ENCODE data around the gene ANKZF1. TPM values are rescaled to one million over a fixed set of nuclear protein-coding genes. Genes with fewer than 3 reads are reported as not detected.

Gene ANKZF1
- total and polyA plus RNA-seq, 2 experiments from 2014 or later: 27.8 to 31.5 TPM

GRCh38 chr2:219278655-219279150 lies 49.1 kb downstream of the ANKZF1 start:
- H3K27ac ChIP-seq: peak overlapping the region; percentile 97
- peak overlapping the region; percentile 97 for H3K9ac ChIP-seq
- H3K36me3 ChIP-seq (ENCODE audit: low read depth): no peaks in the 10 kb centered on the region
- no peaks in the 10 kb centered on the region for H3K9me3 ChIP-seq (ENCODE audit: low read depth)
- H3K27me3 ChIP-seq (replicated peaks; ENCODE audit: insufficient read depth): no peaks in the 10 kb centered on the region
- 32 to 56% methylated on average over 6 to 9 of the region's 9 CpGs for WGBS, 2 experiments (ENCODE audit: low coverage in 1 of 2, low lambda C conversion rate in 2 of 2, missing lambda C conversion rate in 2 of 2)
- peaks cover 32% of the 10 kb centered on the region for H3K4me1 ChIP-seq (ENCODE audit: insufficient read depth)
- H3K79me2 ChIP-seq (ENCODE audit: insufficient read depth): peaks cover 15% of the 10 kb centered on the region; the same call in 1 of the 2 replicates
- H3K4me3 ChIP-seq: peak overlapping the region; percentile 60
- H3K9me2 ChIP-seq (ENCODE audit: insufficient read depth): no peaks in the 10 kb centered on the region
- H3F3A ChIP-seq (ENCODE audit: insufficient read depth): peaks cover 22% of the 10 kb centered on the region
- H3K4me2 ChIP-seq (ENCODE audit: unreplicated experiment): peak overlapping the region; percentile 83
- in situ Hi-C loops (cut with MboI): no loop called here
- peak overlapping the region; percentile 68; the same call in 1 of the 2 replicates for H2AFZ ChIP-seq
- TF ChIP-seq EZH2phosphoT487 (IDR thresholded peaks at IDR 0.05; ENCODE audit: insufficient read depth, low read depth) (no peak), EZH2 (IDR thresholded peaks at IDR 0.05; ENCODE audit: insufficient read depth, poor library complexity, severe bottlenecking) (no peak)
- H4K20me1 ChIP-seq (ENCODE audit: insufficient read depth): no peaks in the 10 kb centered on the region
- DNase-seq: no peak

- H3K4me1 ChIP-seq (ENCODE audit: insufficient read depth): peaks cover 26% of the 10 kb centered on the region
- H2AFZ ChIP-seq: peak within 1 kb of the TSS; percentile 68
- H3K27ac ChIP-seq: peak within 1 kb of the TSS; percentile 97
- H3K9me3 ChIP-seq (ENCODE audit: low read depth): no peaks in the 10 kb centered on the region
- H3K27me3 ChIP-seq (replicated peaks; ENCODE audit: insufficient read depth): no peaks in the 10 kb centered on the region
- no peaks in the 10 kb centered on the region for H3K36me3 ChIP-seq (ENCODE audit: low read depth)
- in situ Hi-C loops (cut with MboI): no loop called here
- peak within 1 kb of the TSS; percentile 82 for H3K4me3 ChIP-seq
- H3F3A ChIP-seq (ENCODE audit: insufficient read depth): peaks cover 16% of the 10 kb centered on the region
- H3K79me2 ChIP-seq (ENCODE audit: insufficient read depth): peaks cover 15% of the 10 kb centered on the region; the same call in 1 of the 2 replicates
- 1 to 2% methylated on average over 32 to 61 of the region's 65 CpGs for WGBS, 2 experiments (ENCODE audit: low coverage in 1 of 2, low lambda C conversion rate in 2 of 2, missing lambda C conversion rate in 2 of 2)
- TF ChIP-seq EZH2phosphoT487 (IDR thresholded peaks at IDR 0.05; ENCODE audit: insufficient read depth, low read depth) (no peak), EZH2 (IDR thresholded peaks at IDR 0.05; ENCODE audit: insufficient read depth, poor library complexity, severe bottlenecking) (no peak)
- peak within 1 kb of the TSS; percentile 83 for H3K4me2 ChIP-seq (ENCODE audit: unreplicated experiment)
- H3K9ac ChIP-seq: peak within 1 kb of the TSS; percentile 97
- peak; percentile 100 for DNase-seq
- no peaks in the 10 kb centered on the region for H3K9me2 ChIP-seq (ENCODE audit: insufficient read depth)
- no peaks in the 10 kb centered on the region for H4K20me1 ChIP-seq (ENCODE audit: insufficient read depth)
These were observed 49.7 kb downstream of the ANKZF1 start, which contains the start of gene DNAJB2 for GRCh38 chr2:219279151-219279915. Gene DNAJB2 (plus strand): TSS chr2:219279366. CDS start chr2:219279834, 468 bp downstream.

GRCh38 chr2:219279916-219280516 lies 50.4 kb downstream of the ANKZF1 start:
- WGBS, 2 experiments (ENCODE audit: low coverage in 1 of 2, low lambda C conversion rate in 2 of 2, missing lambda C conversion rate in 2 of 2): 29 to 30% methylated on average over 12 of the region's 12 CpGs

GRCh38 chr2:219280651-219281050 lies 51.0 kb downstream of the ANKZF1 start:
- in situ Hi-C loops (cut with MboI): no loop called here
- H4K20me1 ChIP-seq (ENCODE audit: insufficient read depth): no peaks in the 10 kb centered on the region
- H3K4me1 ChIP-seq (ENCODE audit: insufficient read depth): peaks cover 20% of the 10 kb centered on the region
- H2AFZ ChIP-seq: no peak overlapping the region
- H3K9ac ChIP-seq: peak overlapping the region; percentile 97; the same call in 1 of the 2 replicates
- no peaks in the 10 kb centered on the region for H3K9me2 ChIP-seq (ENCODE audit: insufficient read depth)
- H3K79me2 ChIP-seq (ENCODE audit: insufficient read depth): peaks cover 15% of the 10 kb centered on the region; the same call in 1 of the 2 replicates
- 86 to 95% methylated on average over 4 of the region's 4 CpGs for WGBS, 2 experiments (ENCODE audit: low coverage in 1 of 2, low lambda C conversion rate in 2 of 2, missing lambda C conversion rate in 2 of 2)
- no peaks in the 10 kb centered on the region for H3K9me3 ChIP-seq (ENCODE audit: low read depth)
- no peaks in the 10 kb centered on the region for H3K36me3 ChIP-seq (ENCODE audit: low read depth)
- H3K27me3 ChIP-seq (replicated peaks; ENCODE audit: insufficient read depth): no peaks in the 10 kb centered on the region
- TF ChIP-seq EZH2phosphoT487 (IDR thresholded peaks at IDR 0.05; ENCODE audit: insufficient read depth, low read depth): no peak
- peak overlapping the region; percentile 83 for H3K4me2 ChIP-seq (ENCODE audit: unreplicated experiment)
- no peak overlapping the region for H3K27ac ChIP-seq
- DNase-seq: no peak
- no peak overlapping the region for H3K4me3 ChIP-seq
- peaks cover 10% of the 10 kb centered on the region for H3F3A ChIP-seq (ENCODE audit: insufficient read depth)

More at GRCh38 chr2:219279916-219280516, 50.4 kb downstream of the ANKZF1 start:
- Histone ChIP-seq H3K27me3 (replicated peaks; ENCODE audit: insufficient read depth) (no peaks in the 10 kb centered on the region), H3K9me2 (ENCODE audit: insufficient read depth) (no peaks in the 10 kb centered on the region), H3F3A (ENCODE audit: insufficient read depth) (peaks cover 11% of the 10 kb centered on the region), H3K4me2 (ENCODE audit: unreplicated experiment) (peak overlapping the region; percentile 83), H3K79me2 (ENCODE audit: insufficient read depth) (peaks cover 15% of the 10 kb centered on the region; the same call in 1 of the 2 replicates), H3K4me3 (peak overlapping the region; percentile 82), H3K4me1 (ENCODE audit: insufficient read depth) (peaks cover 20% of the 10 kb centered on the region), H3K9me3 (ENCODE audit: low read depth) (no peaks in the 10 kb centered on the region), H2AFZ (peak overlapping the region; percentile 50), H3K36me3 (ENCODE audit: low read depth) (no peaks in the 10 kb centered on the region), H3K27ac (peak overlapping the region; percentile 97), H4K20me1 (ENCODE audit: insufficient read depth) (no peaks in the 10 kb centered on the region), H3K9ac (peak overlapping the region; percentile 97)
- DNase-seq: no peak
- in situ Hi-C loops (cut with MboI): no loop called here
- TF ChIP-seq EZH2phosphoT487 (IDR thresholded peaks at IDR 0.05; ENCODE audit: insufficient read depth, low read depth) (no peak), EZH2 (IDR thresholded peaks at IDR 0.05; ENCODE audit: insufficient read depth, poor library complexity, severe bottlenecking) (no peak)
